ENCODE results near the gene GPC1. TPM values are rescaled to one million over a fixed set of nuclear protein-coding genes. Genes with fewer than 3 reads are reported as not detected.

GPC1 gene
- total RNA-seq, 4 donors from 2014 or later = 117 to 153 (median 144) TPM

DNA sequence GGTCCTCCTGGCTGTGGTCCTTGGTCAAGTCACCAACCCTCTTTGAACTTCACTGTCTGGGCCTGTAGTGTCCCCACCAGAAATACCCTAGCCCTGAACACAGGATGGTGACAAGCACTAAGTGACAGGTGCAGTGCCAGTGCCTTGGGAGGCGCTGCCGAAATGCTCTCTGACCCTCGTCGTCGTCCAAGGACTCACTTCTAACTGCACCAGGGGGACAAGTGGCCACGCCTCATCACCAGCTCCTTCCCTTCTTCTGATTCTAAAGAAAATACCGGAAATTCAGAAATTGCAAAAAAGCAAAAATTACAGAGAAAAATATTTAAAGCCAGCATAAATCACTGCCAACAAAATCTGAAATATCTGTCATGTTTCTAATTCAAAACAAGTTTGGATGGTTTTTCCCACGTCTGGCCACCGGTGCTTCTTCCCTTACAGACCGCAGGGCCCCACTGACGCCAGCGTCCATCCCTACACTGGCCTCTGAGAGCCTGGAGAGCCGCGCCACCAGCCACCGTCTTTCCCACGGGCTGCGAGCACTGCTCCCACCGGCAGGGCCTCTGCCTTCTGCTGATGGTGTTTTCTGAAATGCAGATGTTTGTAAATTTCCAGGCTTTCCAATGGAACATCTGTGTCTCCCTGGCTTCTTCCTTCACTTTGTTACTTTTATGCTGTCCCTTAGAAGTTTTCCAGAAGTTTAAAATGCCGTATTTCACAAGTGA lies 37.4 kb upstream of the GPC1 start:
- DNase-seq (ENCODE audit: low spot score in 2 of 2) = peak in 1 of 2 donors; percentile 12
- 65 to 66% methylated on average over 19 of the region's 19 CpGs for WGBS, 2 donors
- H3K27me3 ChIP-seq = no peaks in the 10 kb centered on the region
- TF ChIP-seq CTCF (IDR thresholded peaks at IDR 0.05) (peak in 1 of 5 experiments; percentile 21), POLR2A (IDR thresholded peaks at IDR 0.05) (no peak), EP300 (IDR thresholded peaks at IDR 0.05) (no peak)
- no peaks in the 10 kb centered on the region for H3K36me3 ChIP-seq
- H3K4me3 ChIP-seq = no peak overlapping the region
- peaks cover 0 to 5% (median 0%) of the 10 kb centered on the region in 4 donors for H3K4me1 ChIP-seq
- no peaks in the 10 kb centered on the region for H3K9me3 ChIP-seq
- no peak overlapping the region for H3K27ac ChIP-seq

DNA sequence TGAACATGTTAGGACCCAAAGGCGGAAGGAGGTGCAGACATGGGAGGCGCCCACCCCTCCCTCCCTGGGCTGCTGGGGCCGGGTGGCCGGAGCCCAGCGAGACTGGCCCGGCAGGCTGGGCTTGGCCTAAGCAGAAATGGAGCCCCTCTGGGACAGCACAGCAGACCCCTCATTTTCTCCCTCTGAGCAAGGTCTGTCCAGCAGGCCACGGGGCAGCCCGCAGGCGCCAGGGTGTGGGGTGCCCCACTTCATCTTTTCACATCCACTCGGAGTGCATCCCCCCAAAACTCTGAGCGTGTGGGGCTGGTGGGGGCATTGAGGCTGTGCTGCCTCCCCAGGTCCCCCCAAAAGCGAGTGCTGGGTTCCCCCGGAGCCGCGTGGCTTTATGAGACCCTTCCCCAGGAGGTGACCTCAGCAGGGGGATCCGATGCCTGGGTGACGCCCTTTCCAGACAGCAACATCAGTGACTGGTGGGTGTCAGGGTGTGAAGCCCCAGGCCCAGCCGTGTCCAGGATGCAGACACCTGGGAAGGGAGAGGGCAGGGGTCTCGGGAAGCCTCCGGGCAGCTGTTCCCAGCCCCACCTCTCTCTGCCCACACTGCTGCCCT lies 36.7 kb upstream of the GPC1 start:
- peak in 1 of 2 donors; percentile 7 for DNase-seq (ENCODE audit: low spot score in 2 of 2)
- 82 to 95% methylated on average over 13 to 20 of the region's 20 CpGs for WGBS, 2 donors
- H3K4me3 ChIP-seq = no peak overlapping the region
- peaks cover 0 to 5% (median 0%) of the 10 kb centered on the region in 4 donors for H3K4me1 ChIP-seq
- no peaks in the 10 kb centered on the region for H3K9me3 ChIP-seq
- TF ChIP-seq EP300 (IDR thresholded peaks at IDR 0.05) (no peak), CTCF (IDR thresholded peaks at IDR 0.05) (no peak), POLR2A (IDR thresholded peaks at IDR 0.05) (no peak)
- no peaks in the 10 kb centered on the region for H3K27me3 ChIP-seq
- no peak overlapping the region for H3K27ac ChIP-seq
- no peaks in the 10 kb centered on the region for H3K36me3 ChIP-seq

DNA sequence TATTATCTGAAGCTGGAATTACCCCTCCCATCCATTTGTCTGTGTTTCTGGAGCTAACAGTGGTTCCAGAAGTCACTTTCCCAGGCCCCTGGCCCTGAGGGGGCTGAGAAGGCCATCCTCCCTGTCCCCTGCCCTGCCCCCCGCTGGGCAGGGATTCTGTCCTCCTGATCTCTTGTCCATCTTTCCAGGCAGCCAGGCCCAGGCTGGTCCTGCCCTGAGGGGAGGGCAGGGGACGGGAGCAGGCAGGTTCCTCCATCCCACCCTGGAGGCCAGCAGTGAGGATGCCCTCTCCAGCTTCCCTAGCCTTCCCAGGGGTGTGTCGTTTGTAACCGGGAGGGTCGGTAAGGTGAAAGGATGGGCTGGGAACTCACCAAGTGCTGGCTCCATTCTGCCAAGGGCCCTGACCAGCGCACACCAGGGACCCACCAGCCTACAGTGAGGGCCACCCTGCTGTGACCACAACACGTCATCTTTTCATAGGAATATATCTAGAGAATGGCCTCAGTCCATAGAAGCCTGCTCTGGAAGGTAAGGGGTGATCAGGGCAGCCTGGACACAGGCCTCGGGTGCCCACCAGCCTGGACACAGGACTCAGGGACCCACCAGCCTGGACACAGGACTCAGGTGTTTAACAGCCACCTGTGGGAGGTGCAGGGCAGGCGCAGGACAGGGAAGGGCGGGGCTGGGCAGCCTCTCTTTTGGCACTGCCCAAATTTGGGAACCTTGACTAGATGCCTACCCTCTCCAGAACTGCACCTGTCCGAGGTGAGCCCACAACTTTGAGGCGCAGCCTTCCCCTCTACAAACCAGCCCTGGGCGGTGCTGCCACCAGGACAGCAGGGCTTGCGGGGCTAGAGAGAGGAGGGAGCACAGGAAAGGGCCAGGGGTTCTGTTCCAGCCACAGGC lies 35.8 kb upstream of the GPC1 start:
- WGBS, 2 donors = 85 to 88% methylated on average over 13 of the region's 14 CpGs
- DNase-seq (ENCODE audit: low spot score in 2 of 2) = peak in 1 of 2 donors; percentile 5
- Histone ChIP-seq H3K36me3 (no peaks in the 10 kb centered on the region), H3K4me1 (peaks cover 0 to 5% (median 0%) of the 10 kb centered on the region in 4 donors), H3K27me3 (no peaks in the 10 kb centered on the region), H3K4me3 (no peak overlapping the region), H3K9me3 (no peaks in the 10 kb centered on the region), H3K27ac (no peak overlapping the region)
- TF ChIP-seq CTCF (IDR thresholded peaks at IDR 0.05) (no peak), POLR2A (IDR thresholded peaks at IDR 0.05) (no peak), EP300 (IDR thresholded peaks at IDR 0.05) (no peak)

DNA sequence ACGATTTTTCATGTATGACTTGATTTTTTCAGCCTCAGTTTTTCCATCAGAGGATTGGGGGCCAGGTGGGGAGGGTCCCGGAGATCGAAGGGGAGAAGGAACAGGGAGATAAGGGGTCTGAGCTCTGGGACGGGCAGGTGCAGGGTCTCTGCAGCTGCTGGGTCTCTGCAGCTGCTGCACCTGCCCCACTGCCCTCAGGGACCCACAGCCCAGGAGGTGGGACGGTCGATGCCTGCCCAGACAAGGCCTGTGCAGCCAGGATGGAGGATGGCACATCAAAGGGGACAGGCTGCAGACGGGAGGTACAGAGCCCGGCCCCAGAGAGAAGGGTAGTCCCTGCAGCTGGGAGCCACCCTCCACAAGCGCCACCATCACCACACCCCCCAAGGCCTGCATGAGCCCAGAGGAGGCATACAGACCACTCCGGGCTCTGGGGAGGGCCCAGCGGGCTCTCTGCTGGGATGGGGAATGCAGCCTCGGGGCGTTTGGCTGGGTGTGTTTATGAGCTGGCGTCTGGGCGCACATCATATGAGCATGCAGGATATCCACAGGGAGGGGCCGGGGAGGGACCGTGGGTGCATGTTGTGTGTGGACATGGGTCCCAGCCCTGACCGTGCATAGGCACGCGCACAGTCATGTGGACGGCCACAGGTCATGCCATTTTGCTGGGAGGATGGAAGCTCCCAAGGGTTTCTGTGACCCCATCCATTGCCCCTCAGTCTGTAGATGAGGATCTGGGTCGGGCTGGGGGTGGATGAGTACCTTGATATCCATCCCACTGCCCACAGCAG lies 34.9 kb upstream of the GPC1 start:
- TF ChIP-seq EP300 (IDR thresholded peaks at IDR 0.05) = no peak
- TF ChIP-seq POLR2A (IDR thresholded peaks at IDR 0.05) = no peak
- no peak for TF ChIP-seq CTCF (IDR thresholded peaks at IDR 0.05)
- H3K9me3 ChIP-seq = no peaks in the 10 kb centered on the region
- H3K27me3 ChIP-seq = no peaks in the 10 kb centered on the region
- DNase-seq (ENCODE audit: low spot score in 2 of 2) = peak in 1 of 2 donors; percentile 9
- no peak overlapping the region for H3K27ac ChIP-seq
- peaks cover 0 to 5% (median 0%) of the 10 kb centered on the region in 4 donors for H3K4me1 ChIP-seq
- no peak overlapping the region for H3K4me3 ChIP-seq
- H3K36me3 ChIP-seq = no peaks in the 10 kb centered on the region
- 81 to 83% methylated on average over 18 to 22 of the region's 22 CpGs for WGBS, 2 donors

Measured in tibial nerve (tissue), 4 donors.